GM18867 (cell line): ENCODE results near the gene ZNF92.
"Not testable (repeated sequence)": the region's sequence is repeated elsewhere in the genome, so short reads cannot be mapped to it uniquely, and the experiment has no call there.

Source experiments
- ATAC-seq: cut with Tn5 transposase; IDR thresholded peaks from one replicate; pipeline ENCODE4 v1.9.1; 2021; ENCODE audit warnings: mild to moderate bottlenecking, moderate library complexity; ENCODE audit not compliant: unreplicated experiment

Gene ZNF92

DNA sequence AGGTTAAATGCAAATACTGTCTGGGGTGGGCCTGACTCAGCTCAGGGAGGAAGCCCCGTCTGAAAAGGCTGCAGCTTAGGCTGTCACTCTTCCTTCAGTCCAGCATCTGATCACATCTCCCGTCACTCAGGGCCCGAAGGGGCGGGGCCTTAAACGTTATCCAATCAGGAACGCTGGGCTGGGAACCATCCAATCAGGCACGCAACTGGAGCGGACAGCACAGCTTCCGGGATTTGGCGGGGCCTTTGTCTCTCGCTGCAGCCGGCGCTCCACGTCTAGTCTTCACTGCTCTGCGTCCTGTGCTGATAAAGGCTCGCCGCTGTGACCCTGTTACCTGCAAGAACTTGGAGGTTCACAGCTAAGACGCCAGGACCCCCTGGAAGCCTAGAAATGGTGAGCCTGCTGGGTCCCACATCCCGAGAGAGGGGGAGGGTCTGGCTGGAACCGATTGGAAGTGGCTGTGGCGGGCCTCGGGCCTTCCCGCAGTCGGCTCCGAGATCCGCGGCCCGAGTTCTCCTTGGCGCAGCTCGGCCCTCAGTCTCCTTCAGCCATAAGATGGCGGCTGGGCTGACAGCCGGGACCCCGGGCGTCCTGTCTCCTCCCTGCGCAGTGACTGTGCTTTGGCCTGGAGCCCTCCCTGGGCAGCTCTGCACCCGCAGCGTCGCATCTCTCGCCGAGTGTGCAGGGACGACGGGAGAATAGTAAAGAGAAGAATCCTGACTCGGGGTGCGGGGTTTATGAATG lies at the start of gene ZNF92:
Gene ZNF92 (plus strand): TSS at position 248 of the 744 bp plus-strand sequence. CDS start 143 bp downstream, at position 391.
- peak; percentile 99 for ATAC-seq

DNA sequence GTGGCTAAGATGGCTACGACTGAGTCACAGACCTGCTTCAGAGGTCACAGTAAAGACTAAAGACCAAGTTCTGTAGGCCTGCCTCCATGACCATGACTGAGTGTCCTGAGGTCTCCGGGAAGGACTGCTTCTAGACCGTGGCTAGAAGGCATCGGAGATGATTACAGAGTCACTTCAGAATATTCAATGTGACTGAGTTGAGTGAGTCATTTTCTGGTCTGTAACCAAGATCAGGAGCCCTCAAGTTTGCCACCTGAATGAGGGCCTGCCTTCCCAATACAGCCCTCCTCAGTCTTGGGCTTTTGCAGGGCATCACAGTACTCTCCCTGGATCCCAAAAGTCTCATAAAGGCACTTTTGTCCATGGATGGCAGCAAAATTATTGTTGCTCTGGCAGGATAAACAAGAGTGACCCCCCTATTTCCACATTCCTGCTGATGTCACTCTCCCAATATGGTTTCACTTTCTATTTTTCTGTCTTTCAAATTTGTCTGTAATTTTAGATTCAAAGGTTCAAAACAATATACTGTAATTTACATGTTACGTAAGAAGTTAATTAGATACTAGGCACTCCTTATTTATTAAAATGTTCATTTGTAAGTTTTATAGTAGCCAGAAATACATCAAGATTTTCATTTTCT lies 47.7 kb upstream of the ZNF92 start:
- ATAC-seq: no peak

DNA sequence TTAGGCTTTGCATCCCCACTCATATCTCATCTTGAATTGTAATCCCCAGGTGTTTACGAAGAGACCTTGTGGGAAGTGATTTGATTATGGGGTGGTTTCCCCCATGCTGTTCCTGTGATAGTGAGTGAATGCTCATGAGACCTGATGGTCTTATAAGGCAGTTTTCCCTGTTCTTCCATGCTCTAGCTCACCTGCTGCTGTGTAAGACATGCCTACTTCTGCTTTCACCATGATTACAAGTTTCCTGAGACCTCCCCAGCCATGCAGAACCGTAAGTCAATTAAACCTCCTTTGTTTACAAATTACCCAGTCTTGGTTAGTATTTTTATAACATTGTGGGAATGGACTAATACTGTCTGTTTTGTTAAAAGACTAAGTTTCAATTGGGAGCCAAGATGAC lies 35.3 kb upstream of the ZNF92 start:
- ATAC-seq: no peak

DNA sequence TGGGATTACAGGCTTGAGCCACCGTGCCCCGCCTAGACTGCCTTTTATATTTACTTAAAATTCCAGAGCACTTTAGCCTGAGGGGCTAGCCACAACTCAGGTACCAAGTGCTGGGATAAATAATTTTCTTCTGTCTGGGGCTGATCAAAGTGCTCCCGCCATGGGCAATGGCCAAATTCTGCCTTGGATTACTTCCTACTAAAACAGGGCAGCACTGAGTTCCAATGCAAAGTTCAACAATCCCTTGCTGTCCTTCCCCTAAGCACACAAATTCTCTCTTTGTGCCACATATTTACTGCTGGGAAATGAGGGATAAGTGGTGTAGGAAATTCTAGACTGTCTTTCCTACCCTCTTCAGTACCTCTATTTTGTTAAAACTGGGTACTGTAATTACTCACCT lies 34.4 kb upstream of the ZNF92 start:
- ATAC-seq: no peak

DNA sequence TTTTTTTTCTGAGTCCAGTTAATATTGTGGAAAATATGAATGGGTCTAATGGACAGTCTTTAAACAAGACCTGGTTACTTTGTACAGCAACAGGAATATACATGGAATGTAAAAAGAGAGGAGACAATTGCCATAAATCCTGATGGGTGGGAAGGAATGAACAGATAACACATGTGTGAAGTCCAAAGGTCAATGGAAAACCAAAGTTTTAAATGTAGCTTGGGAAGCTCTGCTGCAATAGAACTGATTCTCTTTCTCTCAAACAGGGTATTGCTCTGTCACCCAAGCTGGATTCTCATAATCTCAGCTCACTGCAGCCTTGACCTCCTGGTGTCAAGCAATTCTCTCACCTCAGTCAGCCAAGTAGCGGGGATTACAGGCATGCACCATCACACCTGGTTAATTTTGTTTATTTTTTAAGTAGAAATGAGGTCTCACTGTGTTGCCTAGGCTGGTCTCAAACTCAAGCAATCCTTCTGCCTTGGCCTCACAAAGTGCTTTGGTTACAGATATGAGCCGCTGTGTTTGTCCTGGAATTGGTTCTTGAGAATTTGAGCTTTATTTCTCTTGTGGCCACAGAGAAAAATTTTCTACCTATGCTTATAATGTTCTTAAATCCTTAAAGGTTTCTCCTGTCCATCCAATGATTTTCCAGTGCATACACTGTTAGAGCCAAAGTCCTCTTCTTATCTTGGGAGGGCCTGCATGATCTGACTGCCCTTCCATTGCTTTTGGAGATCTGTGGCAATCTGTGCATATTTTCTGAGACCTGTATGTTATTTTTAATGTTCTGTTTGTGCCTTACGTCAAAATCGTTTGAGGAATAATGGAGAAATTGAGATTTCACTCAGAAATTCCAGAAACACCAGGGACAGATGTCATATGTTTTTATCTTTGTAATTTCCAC lies 30.7 kb upstream of the ZNF92 start:
- no peak for ATAC-seq

DNA sequence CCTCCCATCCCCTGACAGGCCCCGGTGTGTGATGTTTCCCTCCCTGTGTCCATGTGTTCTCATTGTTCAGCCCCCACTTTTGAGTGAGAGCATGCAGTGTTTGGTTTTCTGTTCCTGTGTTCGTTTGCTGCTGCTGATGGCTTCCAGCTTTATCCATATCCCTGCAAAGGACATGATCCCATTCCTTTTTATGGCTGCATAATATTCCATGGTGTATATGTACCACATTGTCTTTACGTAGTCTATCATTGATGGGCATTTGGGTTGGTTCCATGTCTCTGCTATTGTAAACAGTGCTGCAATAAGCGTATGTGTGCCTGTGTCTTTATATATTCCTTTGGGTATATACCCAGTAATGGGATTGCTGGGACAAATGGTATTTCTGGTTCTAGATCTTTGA lies 29.1 kb upstream of the ZNF92 start:
- not testable (repeated sequence) for ATAC-seq

DNA sequence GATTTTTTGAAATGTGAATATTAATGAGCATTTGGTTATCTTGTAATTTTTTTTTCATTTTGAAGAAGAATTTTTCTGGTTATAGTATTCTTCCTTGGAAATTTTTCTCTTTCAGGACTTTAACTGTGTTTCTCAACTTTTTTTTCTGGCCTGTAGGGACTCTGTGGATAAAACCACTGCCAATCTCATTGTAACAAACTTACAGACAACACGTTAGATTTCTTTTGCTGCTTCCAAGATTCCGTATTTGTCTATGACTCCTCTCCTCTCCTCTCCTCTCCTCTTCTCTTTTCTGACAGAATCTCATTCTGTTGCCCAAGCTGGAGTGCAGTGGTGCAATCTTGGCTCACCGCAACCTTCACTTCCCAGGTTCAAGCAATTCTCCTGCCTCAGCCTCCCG lies 19.4 kb upstream of the ZNF92 start:
- no peak for ATAC-seq

DNA sequence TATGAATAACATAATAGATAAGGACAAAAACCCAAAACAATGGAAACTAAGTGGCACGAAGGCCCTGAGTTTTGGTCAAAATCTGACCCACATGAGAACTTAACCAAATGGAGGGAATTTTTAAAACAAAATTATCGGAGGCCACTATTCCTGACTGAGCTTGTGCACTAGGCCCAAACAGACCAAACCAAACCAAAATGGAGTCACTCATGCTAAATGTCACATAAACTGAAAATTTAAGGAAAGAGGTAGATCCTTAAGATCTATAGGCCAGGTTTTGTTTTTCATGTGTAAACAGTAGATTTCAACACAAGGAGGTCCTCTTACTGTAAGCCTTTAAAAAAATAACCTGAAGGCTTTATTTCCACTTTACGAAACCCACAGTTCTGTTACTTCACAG lies 3.8 kb upstream of the ZNF92 start:
- ATAC-seq: no peak

DNA sequence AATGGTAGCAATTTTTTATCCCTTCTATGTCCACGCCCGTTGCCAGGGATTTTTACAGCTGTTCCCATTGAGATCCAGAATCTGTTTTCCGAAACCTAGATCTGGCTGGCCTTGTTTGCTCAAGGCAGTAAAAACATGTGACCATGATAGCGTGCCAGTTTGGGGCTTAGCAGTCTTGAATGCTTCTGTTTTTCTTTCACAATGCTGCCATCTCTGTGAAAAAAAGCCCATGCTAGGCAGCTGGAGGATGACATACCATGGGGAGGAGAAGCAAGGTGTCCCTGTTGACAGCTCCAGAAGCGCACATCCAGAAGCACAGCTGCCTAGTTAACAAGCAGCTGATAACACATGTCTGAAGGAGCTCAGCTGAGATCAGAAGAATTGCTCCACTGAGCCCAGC lies 2.2 kb upstream of the ZNF92 start:
- no peak for ATAC-seq

DNA sequence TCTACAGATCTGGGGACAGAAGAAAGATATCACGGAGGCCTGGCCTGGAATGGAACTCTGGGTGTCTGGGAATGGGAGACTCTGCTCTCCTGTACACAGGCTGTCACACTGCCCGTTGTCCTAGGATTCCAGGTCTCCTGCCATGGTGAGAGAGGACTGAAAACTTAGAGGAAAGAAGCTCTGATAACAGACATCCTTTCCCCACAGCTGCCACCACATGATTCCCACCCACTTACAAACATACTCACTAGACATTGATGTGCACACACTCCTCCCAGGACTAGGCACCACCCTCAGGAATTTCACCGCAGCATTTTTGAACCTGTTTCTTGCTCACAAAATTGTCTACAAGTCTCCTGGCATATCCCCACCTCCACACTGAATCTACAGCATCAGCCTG lies 5.7 kb downstream of the ZNF92 start:
- ATAC-seq: no peak

DNA sequence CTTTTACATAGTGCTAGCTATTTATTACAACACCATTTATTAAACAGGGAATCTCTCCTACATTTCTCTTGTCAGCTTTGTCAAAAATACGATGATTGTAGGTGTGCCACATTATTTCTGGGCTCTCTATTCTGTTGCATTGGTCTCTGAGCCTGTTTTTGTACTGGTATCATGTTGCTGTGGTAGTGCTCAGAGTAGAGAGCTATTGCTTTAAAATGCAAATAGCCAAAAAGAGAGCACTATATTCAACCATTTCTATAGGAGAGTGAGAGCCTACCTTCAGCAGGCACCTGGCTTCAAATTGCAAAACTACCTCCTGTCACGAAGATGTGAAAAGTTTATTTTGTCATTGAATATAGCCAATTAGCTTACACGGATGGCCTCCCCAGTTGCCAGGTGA lies 8.1 kb downstream of the ZNF92 start:
- ATAC-seq: no peak

DNA sequence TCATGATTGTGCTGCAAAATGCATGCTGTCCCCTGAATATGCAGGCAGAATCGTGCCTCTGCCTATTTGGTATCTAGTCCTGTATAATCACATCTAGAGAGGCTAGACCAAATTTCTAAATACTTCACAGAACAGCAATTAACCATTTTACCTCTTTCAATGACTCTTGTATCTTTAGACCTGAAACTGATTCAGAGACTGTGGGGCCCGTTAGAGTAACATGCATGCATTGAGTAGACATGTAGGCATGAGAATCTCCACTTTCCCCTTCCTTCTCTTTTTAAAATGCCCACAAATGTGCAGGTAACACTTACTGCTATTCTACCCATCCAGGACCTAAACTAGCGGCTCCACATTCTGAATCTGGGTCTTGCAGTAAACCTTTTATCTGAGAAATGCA lies 8.8 kb downstream of the ZNF92 start:
- no peak for ATAC-seq

DNA sequence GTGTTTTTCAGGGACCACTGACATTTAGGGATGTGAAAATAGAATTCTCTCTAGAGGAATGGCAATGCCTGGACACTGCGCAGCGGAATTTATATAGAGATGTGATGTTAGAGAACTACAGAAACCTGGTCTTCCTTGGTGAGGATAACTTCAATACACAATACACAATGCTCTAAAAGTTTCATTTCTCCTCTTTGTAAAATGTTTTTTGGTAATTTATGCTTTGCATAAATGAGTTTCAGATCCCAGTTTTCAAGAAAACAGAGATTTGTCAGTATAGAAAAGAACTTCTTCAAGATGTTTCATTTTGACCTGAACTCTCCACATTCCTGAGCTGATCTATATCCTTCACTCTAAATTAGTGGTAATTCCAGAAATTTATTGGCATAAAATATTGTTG lies 14.2 kb downstream of the ZNF92 start:
- ATAC-seq: no peak

DNA sequence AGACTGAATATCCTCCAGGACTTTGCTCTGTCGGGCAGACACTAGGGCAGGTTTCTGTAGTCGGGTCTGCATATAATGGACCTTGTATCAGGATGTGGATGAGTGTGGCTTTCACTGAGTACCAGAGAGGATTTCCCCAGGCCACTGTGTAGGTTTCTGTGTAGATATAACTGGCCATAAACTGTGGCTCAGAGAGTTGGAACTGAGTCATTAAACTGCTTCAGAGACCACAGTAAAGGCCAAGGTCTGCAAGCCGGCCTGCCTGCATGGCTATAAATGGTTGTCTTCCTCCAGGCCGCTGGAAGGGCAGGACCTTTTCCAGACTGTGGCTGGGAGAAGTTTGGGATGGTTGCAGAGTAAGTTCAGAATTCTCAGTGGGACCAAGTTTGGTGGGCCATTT lies 16.9 kb downstream of the ZNF92 start:
- ATAC-seq: no peak

DNA sequence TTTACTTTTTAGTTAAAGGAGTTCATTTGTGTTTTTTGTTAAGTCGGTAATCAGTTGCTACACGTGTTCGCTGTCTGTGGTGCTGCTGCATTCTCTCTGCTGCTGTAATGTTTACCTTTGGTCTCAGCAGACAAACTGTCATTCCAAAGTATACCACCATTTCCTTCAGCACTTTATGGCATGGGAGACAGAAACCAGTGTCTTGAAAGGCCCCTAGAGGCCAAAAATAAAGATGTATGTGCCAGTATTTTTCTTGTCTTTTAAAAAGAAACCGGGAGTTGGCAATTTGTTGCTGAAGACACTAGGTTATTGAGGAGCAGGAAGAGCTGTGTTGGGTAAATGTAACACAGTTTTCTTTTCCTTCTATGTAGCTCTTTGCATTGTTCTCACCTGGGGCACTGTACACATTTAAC lies 24.1 kb downstream of the ZNF92 start:
- ATAC-seq: no peak

DNA sequence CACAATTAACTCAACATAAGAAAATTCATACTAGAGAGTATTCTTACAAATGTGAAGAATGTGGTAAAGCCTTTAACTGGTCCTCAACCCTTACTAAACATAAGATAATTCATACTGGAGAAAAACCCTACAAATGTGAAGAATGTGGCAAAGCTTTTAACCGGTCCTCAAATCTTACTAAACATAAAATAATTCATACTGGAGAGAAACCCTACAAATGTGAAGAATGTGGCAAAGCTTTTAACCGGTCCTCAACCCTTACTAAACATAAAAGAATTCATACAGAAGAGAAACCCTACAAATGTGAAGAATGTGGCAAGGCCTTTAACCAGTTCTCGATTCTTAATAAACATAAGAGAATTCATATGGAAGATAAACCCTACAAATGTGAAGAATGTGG lies 25.0 kb downstream of the ZNF92 start:
- not testable (repeated sequence) for ATAC-seq

DNA sequence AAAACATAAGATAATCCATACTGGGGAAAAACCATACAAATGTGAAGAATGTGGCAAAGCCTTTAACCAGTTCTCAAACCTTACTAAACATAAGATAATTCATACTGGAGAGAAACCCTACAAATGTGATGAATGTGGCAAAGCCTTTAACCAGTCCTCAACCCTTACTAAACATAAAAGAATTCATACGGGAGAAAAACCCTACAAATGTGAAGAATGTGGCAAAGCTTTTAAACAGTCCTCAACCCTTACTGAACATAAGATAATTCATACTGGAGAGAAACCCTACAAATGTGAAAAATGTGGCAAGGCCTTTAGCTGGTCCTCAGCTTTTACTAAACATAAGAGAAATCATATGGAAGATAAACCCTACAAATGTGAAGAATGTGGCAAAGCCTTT lies 25.4 kb downstream of the ZNF92 start:
- not testable (repeated sequence) for ATAC-seq

DNA sequence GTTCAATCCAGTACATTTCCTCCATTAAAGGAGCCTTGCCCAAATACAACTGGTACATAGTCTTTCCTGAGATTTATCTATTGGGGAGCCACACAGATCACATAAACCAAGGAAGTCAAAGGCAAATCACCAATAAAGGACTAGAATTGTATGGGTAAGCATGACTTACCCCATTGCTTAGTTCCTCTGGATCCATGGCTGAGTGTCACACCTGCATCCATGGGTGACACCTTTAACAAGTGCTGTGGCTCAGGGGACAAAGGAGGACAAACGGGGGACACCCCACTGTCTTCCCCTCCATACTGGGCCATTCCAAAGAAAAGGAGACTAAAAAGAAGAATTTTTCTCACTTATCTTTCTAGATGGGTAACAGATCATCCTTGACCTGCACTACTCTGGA lies 30.4 kb downstream of the ZNF92 start:
- ATAC-seq: no peak

DNA sequence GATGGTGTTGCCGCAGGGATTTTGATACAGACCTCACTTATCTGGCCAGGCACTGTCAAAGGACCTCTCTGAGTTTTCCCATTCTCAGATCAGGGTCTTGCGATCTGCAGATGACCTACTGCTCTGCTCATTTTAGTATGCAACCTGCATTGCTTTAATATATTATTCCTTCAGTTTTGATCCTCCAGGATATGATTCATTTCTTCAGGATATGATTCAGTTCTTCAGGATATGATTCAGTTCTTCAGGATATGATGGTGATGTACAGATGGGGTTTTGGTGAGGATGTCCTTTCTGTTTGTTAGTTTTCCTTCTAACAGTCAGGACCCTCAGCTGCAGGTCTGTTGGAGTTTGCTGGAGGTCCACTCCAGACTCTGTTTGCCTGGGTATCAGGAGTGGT lies 33.1 kb downstream of the ZNF92 start:
- not testable (repeated sequence) for ATAC-seq

DNA sequence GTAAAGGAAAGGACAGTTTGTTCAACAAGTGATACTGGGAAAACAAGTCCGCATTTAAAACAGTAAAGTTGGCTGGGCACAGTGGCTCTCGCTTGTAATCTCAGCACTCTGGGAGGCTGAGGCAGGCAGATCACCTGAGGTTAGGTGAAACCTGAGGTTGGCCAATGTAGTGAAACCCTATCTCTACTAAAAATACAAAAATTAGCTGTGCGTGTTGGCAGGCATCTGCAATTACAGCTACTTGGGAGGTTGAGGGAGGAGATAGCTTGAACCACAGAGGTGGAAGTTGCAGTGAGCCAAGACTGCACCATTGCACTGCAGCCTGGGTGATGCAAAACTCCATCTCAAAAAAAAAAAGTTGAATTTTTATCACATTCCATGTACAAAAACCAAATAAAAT lies 35.7 kb downstream of the ZNF92 start:
- ATAC-seq: no peak

DNA sequence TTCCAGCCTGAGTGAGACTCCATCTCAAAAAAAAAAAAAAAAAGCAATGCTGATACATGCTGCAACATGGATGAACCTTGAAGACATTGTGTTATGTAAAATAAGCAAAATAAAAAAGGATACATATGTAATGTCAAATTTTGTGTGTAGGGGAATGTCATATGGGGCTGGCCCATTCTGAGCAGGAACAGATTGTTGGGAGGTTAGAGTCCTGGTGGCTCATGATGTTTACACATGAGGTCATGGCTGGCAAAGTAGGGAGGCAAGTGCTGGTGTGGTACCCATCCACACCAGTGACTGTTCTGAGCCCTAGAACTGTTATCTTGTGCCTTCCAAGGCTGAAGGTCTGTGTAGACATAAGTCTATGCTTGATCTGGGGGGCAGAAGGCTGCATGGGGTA lies 37.6 kb downstream of the ZNF92 start:
- ATAC-seq: no peak

DNA sequence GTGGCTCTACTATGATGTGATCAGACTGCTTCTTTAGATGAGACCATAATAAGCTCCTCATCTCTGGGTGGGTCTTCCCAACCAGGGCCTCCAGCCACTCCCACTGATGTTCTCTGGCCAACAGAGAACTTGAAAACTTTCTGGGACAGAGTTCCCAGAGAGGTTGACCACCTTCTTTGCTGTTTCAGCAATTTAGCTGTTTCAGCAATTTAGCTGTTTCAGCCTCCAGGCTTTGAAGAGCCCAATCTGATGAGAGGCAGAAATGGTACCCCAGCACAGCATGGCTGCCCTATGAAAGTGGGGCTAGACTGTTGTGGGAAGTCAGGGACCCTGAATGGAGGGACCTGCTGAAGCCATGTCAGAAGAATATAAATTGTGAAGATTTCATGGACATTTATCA lies 49.0 kb downstream of the ZNF92 start:
- no peak for ATAC-seq
